SH-SY5Y (cell line): ENCODE results near the gene SLC25A42.

Source experiments
- GATA2 ChIP-seq: IDR thresholded peaks from 2 replicates; pipeline ENCODE4 v1.6.1; 2011; ENCODE audit warnings: mild to moderate bottlenecking, low read depth, low read length
- GATA3 ChIP-seq: IDR thresholded peaks from 2 replicates; pipeline ENCODE4 v1.6.1; 2011; ENCODE audit warnings: low read depth, mild to moderate bottlenecking, low read length, moderate library complexity

DNA sequence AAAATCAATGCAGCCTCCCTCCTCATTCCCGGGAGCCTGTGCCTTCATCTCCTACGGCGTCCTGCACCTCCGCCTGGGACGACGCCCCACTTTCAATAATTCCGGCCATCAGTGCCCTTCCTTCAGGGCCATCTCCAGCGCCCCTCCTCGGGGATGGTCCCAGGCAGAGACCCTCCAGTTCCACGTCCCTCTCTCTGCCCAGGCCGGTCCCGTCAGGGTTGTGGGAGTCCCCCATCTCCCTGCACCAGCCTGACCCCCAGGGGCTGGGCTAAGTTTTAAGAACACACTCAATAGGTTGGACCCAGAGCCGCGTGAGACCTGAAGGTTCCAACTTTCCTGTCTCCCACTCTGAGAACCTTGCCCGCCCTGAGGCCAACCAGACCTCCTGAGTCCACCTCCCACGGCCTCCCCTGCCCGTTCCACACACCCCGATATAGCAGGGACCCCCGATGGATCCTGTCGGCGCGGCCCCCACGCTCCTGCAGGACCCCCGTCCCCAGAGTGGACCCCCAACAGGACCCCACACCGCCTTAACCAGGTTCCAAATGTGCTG is 73.8 kb downstream of the SLC25A42 start:
- no peak for TF ChIP-seq GATA2
- no peak for TF ChIP-seq GATA3
